HFF-Myc (cell line): ENCODE results near the gene TSSK6.

Source experiments
- DNase-seq: peaks from one replicate; pipeline ENCODE4 v3.0.0-alpha.2; 2011; ENCODE audit warnings: low read depth; ENCODE audit errors: extremely low read depth
- H3K4me3 ChIP-seq: replicated peaks from 2 replicates; pipeline ENCODE4 v1.5.1; 2011; ENCODE audit warnings: low read depth, mild to moderate bottlenecking, control low read depth, low read length
- CTCF ChIP-seq: IDR thresholded peaks from 2 replicates; pipeline ENCODE4 v1.5.1; 2012; ENCODE audit warnings: mild to moderate bottlenecking, low read depth, low read length, control low read depth; ENCODE audit errors: missing control alignments

The TSSK6 gene

DNA sequence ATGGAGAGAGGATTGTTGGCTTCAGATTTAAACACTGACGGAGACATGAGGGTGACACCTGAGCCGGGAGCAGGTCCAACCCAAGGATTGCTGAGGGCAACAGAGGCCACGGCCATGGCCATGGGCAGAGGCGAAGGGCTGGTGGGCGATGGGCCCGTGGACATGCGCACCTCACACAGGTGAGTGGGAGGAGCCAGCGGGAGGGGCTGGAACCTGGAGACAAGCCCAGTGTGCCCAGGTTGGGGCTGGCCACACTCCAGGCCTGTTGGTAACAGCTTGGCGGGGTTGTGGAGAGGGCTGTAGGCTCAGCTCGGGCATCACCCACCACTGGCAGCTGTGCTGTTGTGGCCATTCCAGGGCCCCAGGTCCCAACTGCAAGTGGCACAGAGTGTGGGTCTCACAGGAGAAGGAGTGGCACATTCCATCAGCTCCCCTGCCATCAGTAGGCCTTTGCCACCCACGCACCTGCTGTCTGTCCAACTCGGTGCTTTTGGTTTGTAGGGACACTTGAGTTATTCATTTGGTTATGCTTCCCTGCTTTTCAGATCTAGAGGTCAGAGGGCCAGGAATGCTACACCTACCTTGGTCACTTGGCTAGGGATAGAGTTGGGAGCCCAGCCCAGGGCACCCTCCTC is 49.8 kb downstream of the TSSK6 start:
- TF ChIP-seq CTCF = no peak
- no peak overlapping the region for H3K4me3 ChIP-seq
- DNase-seq = no peak

DNA sequence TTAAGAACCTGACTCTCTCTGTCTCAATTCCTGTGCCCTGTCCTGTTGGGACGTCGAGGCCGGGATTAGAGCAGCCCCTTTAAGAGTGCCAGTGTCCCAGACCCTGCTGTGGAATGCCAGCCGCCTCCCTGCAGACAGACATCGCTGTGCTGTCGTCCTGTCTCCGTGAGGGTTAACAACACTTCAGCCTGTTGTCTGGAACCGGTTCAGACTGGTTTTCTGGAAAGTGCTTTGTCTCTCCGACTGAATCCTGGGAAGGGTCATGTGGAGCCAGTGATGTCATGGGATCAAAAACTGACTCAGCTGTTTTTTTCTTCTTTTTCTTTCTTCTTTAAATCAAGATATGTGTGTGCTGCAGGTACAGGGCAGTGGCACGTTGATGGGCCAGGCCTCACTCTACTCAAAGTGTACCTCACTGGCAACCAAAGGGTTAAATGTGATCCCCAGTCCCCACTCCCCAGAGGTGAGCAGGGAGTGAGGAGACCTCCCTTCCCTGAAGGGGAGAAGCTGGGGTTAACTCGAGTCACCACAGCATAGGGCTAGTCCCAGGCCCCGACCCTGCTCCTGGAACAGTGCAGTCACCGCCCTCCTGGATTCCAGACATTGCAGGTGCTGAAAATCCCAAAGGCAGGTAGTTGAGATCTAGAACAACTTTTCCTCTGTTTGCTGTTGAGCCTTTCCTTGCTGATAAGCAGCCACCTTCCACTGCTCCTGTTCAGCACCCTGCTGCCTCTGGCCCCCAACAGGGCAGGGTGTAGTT is 50.8 kb downstream of the TSSK6 start:
- no peak for TF ChIP-seq CTCF
- DNase-seq = no peak

More for the DNA sequence above, 50.8 kb downstream of the TSSK6 start:
- no peak overlapping the region for H3K4me3 ChIP-seq
